ENCODE data around the gene HECW1. TPM values are rescaled to one million over a fixed set of nuclear protein-coding genes. Genes with fewer than 3 reads are reported as not detected.

The HECW1 gene
- total RNA-seq, 4 donors from 2014 or later: 0.62 to 4.3 (median 1.4) TPM; not detected in 1

GRCh38 chr7:43479042-43479441 lies 366.6 kb downstream of the HECW1 start:
- WGBS, 2 donors: 70 to 81% methylated on average over 6 of the region's 6 CpGs
- TF ChIP-seq CTCF (IDR thresholded peaks at IDR 0.05): no peak
- no peak for TF ChIP-seq POLR2A (IDR thresholded peaks at IDR 0.05)
- intact Hi-C loops (cut with DNase I; ENCODE audit: low total_unique reads): no loop called here

DNA sequence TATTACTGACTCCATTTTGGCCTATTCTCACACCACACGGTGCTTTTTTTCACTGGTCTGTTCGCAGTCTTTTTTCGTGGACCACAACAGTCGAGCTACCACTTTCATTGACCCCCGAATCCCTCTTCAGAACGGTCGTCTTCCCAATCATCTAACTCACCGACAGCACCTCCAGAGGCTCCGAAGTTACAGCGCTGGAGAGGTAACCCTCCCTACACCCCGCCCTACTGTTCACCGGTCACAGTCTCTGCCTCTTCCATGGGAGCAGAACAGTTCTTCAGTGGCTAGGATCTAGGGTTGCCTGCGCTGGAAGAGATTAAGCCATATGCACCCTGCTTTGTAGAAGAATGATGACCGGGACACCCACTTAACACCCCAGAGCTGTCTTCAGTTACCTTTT lies 367.1 kb downstream of the HECW1 start:
- no peak for DNase-seq (ENCODE audit: low spot score in 2 of 2)
- H3K4me3 ChIP-seq (ENCODE audit: low read depth, poor library complexity, severe bottlenecking): no peak overlapping the region
- intact Hi-C loops (cut with DNase I; ENCODE audit: low total_unique reads): no loop called here
- TF ChIP-seq POLR2A (IDR thresholded peaks at IDR 0.05): no peak
- no peak for TF ChIP-seq CTCF (IDR thresholded peaks at IDR 0.05)
- 94 to 97% methylated on average over 14 of the region's 14 CpGs for WGBS, 2 donors

More at GRCh38 chr7:43479042-43479441, 366.6 kb downstream of the HECW1 start:
- H3K4me3 ChIP-seq (ENCODE audit: low read depth, poor library complexity, severe bottlenecking): no peak overlapping the region
- no peak for DNase-seq (ENCODE audit: low spot score in 2 of 2)

- TF ChIP-seq POLR2A (IDR thresholded peaks at IDR 0.05): no peak
- no peak for TF ChIP-seq CTCF (IDR thresholded peaks at IDR 0.05)
- intact Hi-C loops (cut with DNase I; ENCODE audit: low total_unique reads): no loop called here
- no peak overlapping the region for H3K4me3 ChIP-seq (ENCODE audit: low read depth, poor library complexity, severe bottlenecking)
- WGBS, 2 donors: 72 to 83% methylated on average over 4 of the region's 4 CpGs
- DNase-seq (ENCODE audit: low spot score in 2 of 2): no peak
Observed at GRCh38 chr7:43480581-43480980, 368.1 kb downstream of the HECW1 start.

DNA sequence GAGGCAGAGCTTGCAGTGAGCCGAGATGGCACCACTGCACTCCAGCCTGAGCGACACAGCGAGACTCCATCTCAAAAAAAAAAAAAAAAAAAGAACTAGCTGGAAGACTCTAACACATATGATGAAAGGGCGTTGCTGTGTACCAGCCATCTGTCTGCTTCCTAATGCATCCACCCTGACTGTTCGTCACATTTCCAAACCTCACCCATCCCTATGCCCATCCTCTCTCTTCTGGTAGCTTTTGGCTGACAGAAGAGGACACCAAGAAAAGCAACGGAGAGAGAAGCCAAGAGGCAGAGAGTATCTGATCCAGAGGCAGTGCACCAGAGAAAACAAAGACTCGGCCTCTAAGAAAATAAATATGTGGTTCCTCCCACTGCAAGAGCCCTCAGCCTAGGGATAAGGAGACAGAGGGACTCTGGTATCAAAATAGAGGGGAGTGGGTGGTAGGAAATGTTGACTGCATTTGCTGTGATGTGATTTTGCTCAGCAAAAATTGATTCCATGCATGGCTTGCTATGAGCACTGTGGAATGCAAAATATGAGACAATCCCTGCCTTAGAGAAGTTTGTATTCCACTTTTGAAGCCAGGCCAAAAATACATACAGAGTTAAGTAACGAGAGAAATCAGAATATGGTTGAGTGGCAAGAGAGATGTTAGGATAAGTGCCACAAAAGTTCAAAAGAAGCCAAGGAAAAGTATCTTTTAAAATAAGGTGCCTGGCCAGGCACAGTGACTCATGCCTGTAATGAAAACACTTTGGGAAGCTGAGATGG lies 369.6 kb downstream of the HECW1 start:
- 50 to 54% methylated on average over 8 of the region's 8 CpGs for WGBS, 2 donors
- intact Hi-C loops (cut with DNase I; ENCODE audit: low total_unique reads): no loop called here
- DNase-seq (ENCODE audit: low spot score in 2 of 2): no peak

GRCh38 chr7:43482679-43483252 lies 370.3 kb downstream of the HECW1 start:
- TF ChIP-seq POLR2A (IDR thresholded peaks at IDR 0.05): no peak
- TF ChIP-seq CTCF (IDR thresholded peaks at IDR 0.05): no peak
- intact Hi-C loops (cut with DNase I; ENCODE audit: low total_unique reads): no loop called here
- H3K4me3 ChIP-seq (ENCODE audit: low read depth, poor library complexity, severe bottlenecking): no peak overlapping the region
- no peak for DNase-seq (ENCODE audit: low spot score in 2 of 2)
- 83 to 88% methylated on average over 5 of the region's 5 CpGs for WGBS, 2 donors

More for the DNA sequence above, 369.6 kb downstream of the HECW1 start:
- TF ChIP-seq POLR2A (IDR thresholded peaks at IDR 0.05) (no peak), CTCF (IDR thresholded peaks at IDR 0.05) (no peak)
- no peak overlapping the region for H3K4me3 ChIP-seq (ENCODE audit: low read depth, poor library complexity, severe bottlenecking)

Measured in lower leg skin (tissue), 4 donors.